Measurements from ENCODE around the gene YBX2.

- TF ChIP-seq CTCF (conservative IDR thresholded peaks at IDR 0.05): no peak; the same call in 1 of the 2 replicates
- peak; percentile 69 for TF ChIP-seq ZFX (IDR thresholded peaks at IDR 0.05)
These were observed 42.0 kb downstream of the YBX2 start, which contains the start of gene ELP5 for GRCh38 chr17:7252176-7253043.
